Measurements from ENCODE around the gene EIF1B.

The EIF1B gene

DNA sequence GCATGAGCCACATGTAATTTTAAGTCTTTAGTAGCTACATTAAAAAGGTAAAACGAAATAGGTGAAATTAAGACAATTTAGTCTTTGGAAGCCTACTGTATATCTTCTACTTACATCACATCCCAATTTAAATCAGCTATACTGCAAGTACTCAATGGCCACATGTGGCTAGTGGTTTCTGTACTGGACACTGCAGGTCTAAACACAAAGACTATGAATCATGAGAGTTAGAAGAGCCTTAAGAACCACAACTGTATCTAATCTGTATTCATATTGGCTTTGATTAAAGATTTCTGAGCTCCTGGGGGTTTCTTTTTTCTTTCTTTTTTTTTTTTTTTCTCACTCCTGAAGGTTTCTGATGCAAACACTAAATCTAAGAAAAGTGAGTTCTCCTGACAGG lies 2.3 kb upstream of the EIF1B start:
- no peak for DNase-seq (ENCODE audit: low read depth in 1 of 2, low spot score in 1 of 2)
- no peak overlapping the region for H3K4me3 ChIP-seq (replicated peaks; ENCODE audit: insufficient read depth, low read length)
- no peak overlapping the region for H3K27ac ChIP-seq (replicated peaks)
- TF ChIP-seq, protein P1, sequence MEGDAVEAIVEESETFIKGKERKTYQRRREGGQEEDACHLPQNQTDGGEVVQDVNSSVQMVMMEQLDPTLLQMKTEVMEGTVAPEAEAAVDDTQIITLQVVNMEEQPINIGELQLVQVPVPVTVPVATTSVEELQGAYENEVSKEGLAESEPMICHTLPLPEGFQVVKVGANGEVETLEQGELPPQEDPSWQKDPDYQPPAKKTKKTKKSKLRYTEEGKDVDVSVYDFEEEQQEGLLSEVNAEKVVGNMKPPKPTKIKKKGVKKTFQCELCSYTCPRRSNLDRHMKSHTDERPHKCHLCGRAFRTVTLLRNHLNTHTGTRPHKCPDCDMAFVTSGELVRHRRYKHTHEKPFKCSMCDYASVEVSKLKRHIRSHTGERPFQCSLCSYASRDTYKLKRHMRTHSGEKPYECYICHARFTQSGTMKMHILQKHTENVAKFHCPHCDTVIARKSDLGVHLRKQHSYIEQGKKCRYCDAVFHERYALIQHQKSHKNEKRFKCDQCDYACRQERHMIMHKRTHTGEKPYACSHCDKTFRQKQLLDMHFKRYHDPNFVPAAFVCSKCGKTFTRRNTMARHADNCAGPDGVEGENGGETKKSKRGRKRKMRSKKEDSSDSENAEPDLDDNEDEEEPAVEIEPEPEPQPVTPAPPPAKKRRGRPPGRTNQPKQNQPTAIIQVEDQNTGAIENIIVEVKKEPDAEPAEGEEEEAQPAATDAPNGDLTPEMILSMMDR (IDR thresholded peaks at IDR 0.05; ENCODE audit: insufficient read depth, low read length), result no peak
- H3K27me3 ChIP-seq (ENCODE audit: insufficient read depth, poor library complexity, severe bottlenecking), result no peaks in the 10 kb centered on the region

DNA sequence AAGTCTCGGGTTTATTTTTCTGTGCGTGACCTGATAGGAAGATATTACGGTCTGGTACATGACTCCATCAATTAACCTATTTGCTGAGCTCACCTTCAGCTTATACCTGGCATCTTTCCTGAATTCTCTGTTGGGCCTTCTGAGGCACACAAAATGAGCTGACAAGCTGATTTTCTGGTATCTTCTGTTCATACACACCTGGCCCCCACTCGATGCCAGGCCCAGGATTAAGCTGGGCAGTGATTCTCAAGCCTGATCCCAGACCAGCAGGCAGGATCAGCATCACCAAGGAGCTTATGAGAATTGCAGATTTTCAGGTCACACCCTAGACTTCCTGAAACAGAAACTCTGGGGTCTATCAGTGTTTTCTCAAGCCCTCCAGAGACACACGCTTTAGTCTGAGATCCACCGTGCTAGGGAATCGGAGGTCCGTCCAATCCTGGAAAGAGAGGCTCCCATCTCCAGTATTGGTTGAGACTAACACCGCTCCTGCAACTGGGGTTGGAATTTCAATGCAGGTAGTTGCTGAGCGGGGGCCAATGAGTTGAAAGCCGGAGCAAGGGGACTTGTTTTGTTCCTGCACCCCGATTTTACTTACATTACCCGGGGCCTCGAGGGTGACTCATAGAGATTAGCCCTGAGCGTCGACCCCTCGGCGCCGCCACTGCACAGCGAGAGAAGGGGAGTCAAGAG lies 636 bp upstream of the EIF1B start:
- Histone ChIP-seq H3K27ac (replicated peaks) (peak overlapping the region; percentile 90), H3K27me3 (ENCODE audit: insufficient read depth, poor library complexity, severe bottlenecking) (no peaks in the 10 kb centered on the region), H3K4me3 (replicated peaks; ENCODE audit: insufficient read depth, low read length) (peak overlapping the region; percentile 31)
- DNase-seq (ENCODE audit: low read depth in 1 of 2, low spot score in 1 of 2), result no peak
- TF ChIP-seq, protein P2, sequence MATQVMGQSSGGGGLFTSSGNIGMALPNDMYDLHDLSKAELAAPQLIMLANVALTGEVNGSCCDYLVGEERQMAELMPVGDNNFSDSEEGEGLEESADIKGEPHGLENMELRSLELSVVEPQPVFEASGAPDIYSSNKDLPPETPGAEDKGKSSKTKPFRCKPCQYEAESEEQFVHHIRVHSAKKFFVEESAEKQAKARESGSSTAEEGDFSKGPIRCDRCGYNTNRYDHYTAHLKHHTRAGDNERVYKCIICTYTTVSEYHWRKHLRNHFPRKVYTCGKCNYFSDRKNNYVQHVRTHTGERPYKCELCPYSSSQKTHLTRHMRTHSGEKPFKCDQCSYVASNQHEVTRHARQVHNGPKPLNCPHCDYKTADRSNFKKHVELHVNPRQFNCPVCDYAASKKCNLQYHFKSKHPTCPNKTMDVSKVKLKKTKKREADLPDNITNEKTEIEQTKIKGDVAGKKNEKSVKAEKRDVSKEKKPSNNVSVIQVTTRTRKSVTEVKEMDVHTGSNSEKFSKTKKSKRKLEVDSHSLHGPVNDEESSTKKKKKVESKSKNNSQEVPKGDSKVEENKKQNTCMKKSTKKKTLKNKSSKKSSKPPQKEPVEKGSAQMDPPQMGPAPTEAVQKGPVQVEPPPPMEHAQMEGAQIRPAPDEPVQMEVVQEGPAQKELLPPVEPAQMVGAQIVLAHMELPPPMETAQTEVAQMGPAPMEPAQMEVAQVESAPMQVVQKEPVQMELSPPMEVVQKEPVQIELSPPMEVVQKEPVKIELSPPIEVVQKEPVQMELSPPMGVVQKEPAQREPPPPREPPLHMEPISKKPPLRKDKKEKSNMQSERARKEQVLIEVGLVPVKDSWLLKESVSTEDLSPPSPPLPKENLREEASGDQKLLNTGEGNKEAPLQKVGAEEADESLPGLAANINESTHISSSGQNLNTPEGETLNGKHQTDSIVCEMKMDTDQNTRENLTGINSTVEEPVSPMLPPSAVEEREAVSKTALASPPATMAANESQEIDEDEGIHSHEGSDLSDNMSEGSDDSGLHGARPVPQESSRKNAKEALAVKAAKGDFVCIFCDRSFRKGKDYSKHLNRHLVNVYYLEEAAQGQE (IDR thresholded peaks at IDR 0.05; ENCODE audit: insufficient replicate concordance, low read depth), result no peak
- no peak for TF ChIP-seq POLR2AphosphoS5 (IDR thresholded peaks at IDR 0.05; ENCODE audit: low read depth)
- no peak for TF ChIP-seq SPI1 (IDR thresholded peaks at IDR 0.05; ENCODE audit: borderline replicate concordance, low read depth)
- TF ChIP-seq GABPA (IDR thresholded peaks at IDR 0.05; ENCODE audit: low read depth), result no peak
- TF ChIP-seq, protein P1 (IDR thresholded peaks at IDR 0.05; ENCODE audit: insufficient read depth, low read length), result no peak

DNA sequence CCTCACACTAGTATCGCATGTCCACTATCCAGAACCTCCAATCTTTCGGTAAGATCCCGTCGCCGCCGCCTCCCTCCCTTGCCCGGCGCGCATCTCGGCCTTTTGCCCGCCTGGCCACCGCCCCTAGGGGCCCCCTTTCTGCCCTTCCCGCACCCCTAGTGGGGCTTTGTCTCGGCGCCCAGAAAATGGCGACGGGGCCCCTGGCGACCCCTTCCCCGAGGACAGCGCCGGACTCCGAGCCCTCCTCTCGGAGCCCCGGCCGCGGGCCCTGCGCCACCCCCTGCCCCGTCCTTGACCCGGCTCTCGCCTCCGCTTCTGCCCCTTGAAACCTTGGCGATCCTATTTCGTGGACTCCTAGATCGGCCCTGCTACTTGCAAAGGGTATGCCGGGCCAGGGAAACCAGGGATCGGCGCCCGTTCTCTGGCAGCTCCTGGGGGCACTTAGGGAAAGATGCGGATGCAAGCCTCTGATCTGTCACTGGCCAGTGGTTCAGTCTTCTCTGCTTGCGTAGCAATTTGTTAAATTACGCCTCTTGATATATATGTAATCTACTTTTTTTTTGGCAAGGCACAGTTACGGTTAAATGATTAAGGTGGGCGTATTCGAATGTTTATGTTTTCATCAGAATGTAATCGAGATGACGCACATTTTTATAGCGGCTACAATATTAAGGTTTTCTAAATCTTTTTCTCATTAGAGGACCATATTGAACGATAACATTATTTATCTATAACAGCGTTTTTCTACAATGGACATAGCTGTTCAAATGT lies 603 bp downstream of the EIF1B start:
- peak overlapping the region; percentile 90 for H3K27ac ChIP-seq (replicated peaks)
- H3K27me3 ChIP-seq (ENCODE audit: insufficient read depth, poor library complexity, severe bottlenecking), result no peaks in the 10 kb centered on the region
- TF ChIP-seq SPI1 (IDR thresholded peaks at IDR 0.05; ENCODE audit: borderline replicate concordance, low read depth) (no peak), GABPA (IDR thresholded peaks at IDR 0.05; ENCODE audit: low read depth) (no peak), POLR2AphosphoS5 (IDR thresholded peaks at IDR 0.05; ENCODE audit: low read depth) (no peak)
- TF ChIP-seq, protein P1 (IDR thresholded peaks at IDR 0.05; ENCODE audit: insufficient read depth, low read length), result no peak
- TF ChIP-seq, protein P2 (IDR thresholded peaks at IDR 0.05; ENCODE audit: insufficient replicate concordance, low read depth), result no peak
- H3K4me3 ChIP-seq (replicated peaks; ENCODE audit: insufficient read depth, low read length), result peak overlapping the region; percentile 85
- DNase-seq (ENCODE audit: low read depth in 1 of 2, low spot score in 1 of 2), result peak; percentile 25 to 47

Measured in HL-60 (cell line).